ENCODE data around the gene PDGFRB. TPM values are rescaled to one million over a fixed set of nuclear protein-coding genes. Genes with fewer than 3 reads are reported as not detected.

Gene PDGFRB
- polyA plus RNA-seq, 3 donors = 118 to 167 (median 142) TPM

DNA sequence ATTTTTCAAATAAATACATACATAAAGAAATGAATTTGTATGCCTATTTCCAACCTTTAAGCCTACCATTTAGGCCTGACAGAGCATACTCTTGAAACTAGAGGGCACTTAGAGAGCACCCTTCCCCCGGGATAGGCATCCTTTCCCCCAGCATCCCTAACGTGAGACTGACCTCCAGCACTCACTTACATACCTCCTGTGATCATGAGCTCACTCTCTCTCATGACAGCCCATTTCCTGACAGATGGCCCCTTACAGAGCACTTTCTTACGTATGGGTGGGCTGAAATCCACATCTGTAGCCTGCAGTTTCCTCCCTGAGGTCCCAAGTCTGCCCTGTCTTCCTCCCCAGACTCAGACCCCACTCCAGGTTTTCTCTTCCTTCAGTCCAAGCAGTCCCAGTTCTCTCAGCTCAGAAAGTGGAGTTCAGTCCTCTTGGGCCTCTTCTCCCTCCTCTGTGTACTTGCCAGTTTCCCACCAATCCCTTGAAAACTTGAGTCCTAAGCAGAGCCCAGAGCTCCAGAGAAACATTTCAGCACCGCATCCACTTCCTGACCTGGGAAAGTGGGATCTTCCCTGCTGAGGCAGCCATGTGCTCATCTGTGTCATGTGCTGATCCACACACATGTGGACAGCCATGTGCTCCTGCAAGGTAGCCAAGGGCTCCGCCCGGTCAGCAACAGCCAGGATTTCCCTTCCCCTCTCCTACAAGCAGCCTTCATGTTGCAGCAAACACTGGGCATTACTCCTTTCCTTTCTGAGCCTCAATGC, 8.8 kb upstream of the PDGFRB start:
- DNase-seq (ENCODE audit: low read depth in 3 of 3, low spot score in 2 of 3) = no peak

DNA sequence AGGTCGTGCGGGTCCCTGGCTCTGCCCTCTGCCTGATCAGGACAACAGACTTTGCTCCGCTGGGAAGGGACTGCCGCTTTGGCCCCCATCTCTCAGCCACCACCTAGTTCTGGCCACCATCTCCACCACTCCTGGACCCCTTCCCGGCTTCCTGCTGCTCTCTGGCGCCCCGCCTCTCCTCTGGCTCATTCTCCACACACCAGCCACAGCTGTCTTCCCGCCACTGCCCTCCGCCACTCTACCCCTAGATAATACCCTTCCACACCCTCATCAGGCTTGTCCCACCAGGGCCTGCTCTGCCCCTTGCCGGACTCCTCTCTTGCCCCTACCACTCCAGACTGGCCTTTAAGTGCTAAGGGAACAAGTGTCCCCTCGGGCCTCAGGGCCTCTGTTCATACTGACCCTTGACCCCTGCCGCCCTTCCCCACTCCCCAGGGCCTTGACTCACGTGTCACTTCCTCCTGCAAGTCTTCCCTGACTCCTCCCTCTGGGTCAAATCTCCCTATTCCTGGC, 8.0 kb upstream of the PDGFRB start:
- DNase-seq (ENCODE audit: low read depth in 3 of 3, low spot score in 2 of 3) = no peak

DNA sequence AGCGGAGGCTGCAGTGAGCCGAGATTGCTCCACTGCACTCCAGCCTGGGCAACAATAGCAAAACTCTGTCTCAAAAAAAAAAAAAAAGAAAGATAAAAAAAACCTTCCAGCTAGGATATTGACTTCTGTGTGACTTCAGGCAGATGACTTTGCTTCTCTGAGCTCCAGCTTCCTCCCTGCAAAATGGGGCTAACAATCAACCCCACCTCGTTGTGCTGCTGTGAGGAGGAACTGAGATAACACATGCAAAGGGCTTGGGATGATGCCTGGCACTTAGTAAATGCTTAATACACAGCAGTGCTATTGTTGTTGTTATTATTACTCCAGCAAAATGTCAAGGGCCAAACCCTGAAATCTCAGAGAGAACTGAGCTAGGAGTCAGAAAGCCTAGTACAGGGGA, 7.4 kb upstream of the PDGFRB start:
- DNase-seq (ENCODE audit: low read depth in 3 of 3, low spot score in 2 of 3) = no peak

DNA sequence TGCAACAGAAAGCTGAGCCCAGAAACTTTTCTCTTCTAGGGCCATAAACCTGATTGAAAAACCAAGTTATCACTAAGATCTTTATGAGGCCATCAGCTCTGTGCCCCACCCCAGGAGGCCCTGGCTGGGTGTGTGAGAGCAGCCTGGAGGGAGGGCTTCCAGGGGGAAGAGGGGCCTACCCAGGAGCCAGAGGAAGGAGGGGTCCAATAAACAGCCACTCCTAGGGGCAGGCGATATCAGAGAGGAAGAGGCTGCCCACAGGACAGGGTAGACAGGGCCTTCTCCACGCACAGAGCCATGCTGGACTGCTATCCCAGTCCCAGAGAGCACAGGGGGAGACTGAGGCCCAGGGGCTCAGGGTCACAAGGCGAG, 6.5 kb upstream of the PDGFRB start:
- no peak for DNase-seq (ENCODE audit: low read depth in 3 of 3, low spot score in 2 of 3)

DNA sequence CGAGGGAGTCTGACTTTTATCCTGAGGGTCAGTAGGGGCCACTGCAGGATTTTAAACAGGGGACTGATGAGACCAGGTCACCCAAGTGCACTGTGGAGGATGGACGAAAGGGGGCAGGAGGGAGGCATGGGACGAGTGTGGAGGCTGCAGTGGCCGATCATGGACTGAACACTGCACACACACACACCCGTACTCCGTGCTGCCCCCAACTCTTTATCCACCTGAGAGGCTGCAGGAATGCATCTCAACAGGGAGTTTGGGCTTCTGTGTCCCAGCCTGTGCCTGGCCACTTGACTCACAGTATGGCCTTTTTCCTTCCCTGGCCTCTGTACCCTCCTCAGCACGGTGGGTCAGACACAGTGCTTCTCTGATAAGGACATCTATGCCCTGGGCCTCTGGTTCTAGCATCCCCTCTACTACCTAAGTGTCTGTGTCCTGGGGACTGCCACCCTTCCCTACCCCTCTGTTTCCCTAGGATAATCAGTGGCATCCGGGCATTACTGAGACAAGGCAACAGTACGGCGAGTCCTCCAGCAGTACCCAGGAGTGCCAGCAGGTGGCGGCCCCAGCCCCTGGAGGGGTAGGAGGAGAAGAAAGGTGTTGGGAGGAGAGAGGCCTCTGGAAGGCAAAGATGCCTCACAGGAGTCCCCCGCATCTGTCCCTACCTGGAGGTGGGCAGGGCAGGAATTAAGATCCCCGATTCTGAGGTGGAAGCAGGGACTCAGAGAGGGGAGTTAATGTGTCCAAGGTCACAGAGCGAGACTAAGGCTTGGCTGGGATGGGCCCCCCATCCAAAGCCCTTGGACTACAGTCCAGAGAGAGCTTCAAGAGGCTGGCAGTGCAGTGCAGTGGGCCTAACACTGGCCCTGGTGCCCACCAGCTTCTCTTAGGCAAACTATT, 5.8 kb upstream of the PDGFRB start:
- DNase-seq (ENCODE audit: low read depth in 3 of 3, low spot score in 2 of 3) = no peak

DNA sequence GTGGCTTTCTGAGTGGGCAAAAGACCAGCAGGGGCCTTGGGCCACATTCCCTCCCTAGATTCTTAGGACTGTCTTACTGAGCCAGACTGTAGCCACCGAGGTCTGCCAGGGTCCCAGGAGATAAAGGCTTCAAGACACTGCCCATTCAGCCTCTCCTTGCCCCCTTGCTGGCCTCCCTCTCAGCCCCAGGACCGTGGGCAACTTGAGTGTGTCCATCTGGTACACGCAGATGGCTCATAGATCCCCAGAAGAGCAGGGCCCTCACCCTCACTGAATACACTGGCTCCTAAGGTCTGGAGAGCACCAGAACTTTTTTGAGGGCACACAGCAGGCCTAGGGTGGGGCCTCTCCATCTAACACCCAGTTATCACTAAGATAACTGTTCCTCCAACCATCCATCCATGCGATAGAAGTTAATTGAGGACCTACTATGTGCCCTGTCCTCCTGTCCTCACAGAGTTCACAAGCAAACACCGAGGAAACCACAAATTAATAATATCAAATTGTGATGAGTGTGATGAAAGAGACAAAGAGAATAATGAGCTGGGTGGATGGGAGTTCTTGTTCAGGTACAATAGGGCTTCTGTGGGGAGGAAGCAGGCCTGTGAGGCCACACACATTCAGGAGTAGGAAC, 4.9 kb upstream of the PDGFRB start:
- no peak for DNase-seq (ENCODE audit: low read depth in 3 of 3, low spot score in 2 of 3)

DNA sequence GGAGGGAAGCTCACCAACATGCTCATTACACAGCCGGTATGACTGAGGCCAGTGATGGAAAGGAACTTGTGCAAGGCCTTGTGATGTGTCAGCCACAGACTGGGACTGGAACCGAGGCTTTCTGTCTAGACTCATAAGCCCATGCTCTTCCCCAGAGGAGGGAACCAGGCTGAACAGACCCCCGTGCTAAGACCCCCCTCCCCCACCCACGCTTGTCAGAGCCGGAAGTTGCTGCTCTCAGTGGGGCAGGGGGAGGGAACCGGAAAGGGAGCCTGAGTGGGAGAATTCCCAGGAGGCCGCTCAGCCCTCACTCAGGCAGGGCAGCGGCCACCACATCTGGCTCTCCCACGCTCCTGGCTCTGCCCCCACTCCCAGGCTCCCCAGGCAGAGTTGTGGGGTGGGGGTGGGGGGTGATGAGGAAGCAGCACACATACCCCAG, 4.1 kb upstream of the PDGFRB start:
- no peak for DNase-seq (ENCODE audit: low read depth in 3 of 3, low spot score in 2 of 3)

DNA sequence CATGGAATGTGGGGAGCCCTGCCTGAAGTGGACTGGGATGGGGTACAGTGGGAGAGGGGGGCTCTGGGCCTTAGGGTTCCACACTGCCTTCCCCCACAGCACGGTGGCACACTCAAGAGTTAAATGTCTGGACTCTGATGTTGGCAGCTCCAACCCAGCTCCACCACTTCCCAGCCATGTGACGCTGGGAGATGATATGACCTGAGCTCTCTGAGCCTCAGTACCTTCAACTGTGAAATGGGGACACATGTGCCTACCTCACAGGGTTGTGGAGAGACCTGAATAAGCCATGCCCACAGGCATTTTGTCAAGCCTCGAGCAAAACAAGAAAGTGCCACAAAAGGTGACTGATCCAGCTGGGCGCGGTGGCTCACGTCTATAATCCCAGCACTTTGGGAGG, 3.4 kb upstream of the PDGFRB start:
- no peak for DNase-seq (ENCODE audit: low read depth in 3 of 3, low spot score in 2 of 3)

DNA sequence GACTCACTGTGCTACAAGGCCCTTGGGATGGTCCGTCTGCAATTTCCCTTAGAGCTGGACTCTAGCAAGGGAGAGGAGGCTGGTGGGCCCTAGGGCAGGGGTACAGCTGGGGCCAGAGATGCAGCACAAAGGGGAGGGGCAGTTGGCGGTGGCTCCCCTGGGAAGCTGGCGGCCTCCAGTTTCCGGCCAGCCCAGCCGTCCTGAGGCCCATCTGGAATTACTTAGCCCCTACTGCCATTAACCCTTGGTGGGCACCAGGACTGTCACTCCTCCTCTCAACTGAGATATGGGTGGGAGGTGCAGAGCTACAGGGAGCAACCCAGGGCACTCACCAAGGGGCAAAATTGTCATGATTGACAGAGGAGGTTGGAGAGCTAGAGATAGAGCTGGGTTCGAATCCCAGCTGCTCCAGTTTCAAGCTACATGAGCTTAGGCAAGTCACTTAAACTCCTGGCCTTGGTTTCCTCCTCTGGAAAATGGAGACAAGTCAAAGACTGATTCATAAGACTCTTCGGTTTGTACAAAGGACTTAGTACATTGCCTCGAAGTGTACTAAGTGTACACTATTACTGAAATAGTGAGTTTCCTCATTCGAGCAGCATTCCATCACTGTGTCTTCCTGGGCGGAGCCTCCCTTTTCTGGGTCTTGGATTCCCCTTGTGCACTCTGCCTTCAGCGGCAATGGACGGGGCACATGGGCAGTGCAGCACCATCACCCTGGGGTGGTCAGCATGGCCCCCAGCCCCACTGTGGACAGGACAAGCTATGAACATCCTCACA, 2.7 kb upstream of the PDGFRB start:
- no peak for DNase-seq (ENCODE audit: low read depth in 3 of 3, low spot score in 2 of 3)

DNA sequence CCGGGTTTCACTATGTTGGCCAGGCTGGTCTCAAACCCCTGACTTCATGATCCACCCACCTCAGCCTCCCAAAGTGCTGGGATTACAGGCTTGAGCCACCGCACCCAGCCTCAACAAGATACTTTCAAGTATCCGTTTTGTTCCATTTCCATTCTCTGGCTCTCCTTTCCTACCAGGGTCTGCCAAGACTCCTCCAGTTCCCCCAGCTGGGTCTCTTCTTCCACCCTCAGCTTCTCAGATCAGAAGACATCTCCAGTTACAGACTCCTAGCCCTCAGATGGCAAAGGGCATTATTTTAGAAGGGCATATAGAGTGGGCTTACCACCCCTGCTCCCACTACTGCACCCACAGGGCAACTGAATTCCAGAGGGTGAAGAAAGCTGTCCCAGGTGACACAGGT, 1.5 kb upstream of the PDGFRB start:
- DNase-seq (ENCODE audit: low read depth in 3 of 3, low spot score in 2 of 3) = no peak

DNA sequence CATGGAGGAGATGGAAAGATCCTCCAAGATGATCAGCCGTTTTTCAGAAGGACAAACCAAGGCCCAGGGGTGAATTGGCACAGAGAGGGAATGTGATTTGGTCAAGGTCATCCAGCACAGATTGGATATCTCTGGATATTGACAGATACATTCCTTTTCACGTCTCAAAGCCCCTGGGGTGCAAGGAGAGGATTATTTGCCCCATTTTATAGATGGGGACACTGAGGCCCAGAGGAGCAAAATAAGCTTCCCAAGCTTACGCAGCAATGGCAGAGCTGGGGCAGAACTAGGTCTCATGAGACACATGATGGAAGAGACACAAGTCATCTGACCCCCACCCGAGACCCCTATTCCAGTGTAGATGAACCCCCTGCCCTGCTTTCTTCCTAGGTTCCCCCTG, 895 bp upstream of the PDGFRB start:
- no peak for DNase-seq (ENCODE audit: low read depth in 3 of 3, low spot score in 2 of 3)

DNA sequence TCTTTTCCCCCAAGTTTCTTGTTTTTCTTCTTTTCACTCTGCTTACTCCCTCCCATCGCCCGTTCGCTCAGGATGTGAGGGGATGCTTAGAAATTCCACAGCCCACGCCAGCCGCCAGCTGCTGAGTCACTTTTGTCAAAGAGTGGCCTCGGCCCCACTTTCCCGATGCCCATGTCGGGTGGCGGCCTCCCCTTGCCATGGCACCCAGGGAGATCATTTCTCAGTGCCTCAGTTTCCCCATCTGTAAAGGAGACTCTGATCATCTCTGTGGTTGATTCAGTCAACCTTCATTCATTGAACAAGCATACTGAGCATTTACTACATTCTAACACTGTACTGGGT, 353 bp upstream of the PDGFRB start:
- DNase-seq (ENCODE audit: low read depth in 3 of 3, low spot score in 2 of 3) = no peak

DNA sequence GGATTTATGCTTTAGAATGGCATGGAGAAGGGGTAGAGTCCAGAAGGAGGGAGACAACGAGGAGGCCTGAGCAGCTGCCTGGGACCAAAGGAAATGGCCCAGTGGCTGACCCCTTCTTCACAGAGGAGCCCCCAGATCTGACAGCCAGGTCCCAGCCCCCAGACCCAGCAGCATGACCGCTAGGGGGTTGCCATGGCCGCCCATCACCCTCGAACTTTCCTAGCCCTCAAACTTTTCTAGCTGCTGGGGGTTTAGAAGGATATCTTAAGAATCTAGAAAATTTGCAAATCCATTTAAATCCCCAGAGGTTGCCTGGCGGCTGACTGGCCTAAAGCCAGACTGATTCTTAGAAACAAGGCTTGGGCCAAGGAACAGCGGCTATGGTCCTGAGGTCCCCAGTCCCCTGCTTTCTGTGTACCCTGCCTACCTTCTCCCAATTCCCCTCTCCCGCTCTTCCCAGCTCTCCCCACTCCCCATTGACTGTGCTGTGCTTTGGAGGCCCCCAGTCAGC, 972 bp downstream of the PDGFRB start:
- no peak for DNase-seq (ENCODE audit: low read depth in 3 of 3, low spot score in 2 of 3)

DNA sequence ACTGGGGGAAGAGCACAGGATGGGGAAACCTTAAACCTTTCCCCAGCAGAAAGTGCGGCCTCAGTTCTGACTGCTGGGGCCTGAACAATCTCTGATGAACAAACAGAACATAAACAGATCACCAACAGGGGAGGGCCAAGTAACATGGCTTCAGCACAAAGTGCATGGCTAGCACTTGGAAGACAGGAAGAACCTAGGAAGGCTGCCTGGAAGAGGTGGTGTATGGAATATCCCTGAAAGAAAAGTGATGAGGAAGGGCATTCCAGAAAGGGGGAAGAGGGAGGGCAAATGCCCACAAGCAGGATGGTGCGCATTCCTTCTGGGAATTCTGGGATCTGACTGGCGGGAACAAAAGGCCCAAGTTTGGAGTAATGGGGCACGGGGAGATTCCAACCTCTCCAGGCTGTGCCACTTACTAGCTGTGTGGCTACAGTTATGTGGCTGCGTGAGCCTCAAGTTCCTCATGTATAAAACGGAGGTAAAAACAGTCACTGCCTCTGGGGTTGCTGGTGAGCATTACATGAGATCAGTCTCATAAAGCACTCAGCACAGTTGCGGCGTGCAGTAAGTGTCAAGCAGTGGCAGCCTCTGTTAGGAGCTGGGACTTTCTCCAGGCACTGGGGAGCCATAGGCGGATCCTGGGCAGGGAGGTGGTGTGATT, 1.6 kb downstream of the PDGFRB start:
- no peak for DNase-seq (ENCODE audit: low read depth in 3 of 3, low spot score in 2 of 3)

DNA sequence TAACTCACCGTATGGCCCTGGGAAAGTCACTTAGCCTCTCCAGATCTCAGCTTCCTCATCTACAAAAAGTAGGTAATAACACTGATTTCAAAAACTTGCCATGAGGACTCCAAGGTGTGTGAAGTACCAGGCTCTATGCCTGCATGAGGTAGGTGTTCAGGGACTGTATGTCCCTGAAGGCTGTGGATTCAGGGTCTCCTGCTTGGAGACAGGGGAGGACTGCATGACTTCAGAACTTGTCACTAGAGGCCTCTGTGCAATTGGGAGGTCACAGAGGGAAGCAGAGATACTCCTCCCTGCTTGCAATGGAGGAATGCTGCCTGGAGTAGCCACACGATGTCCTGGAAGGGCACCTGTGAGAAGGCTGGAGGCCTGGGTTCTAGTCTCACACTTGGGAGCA, 2.2 kb downstream of the PDGFRB start:
- no peak for DNase-seq (ENCODE audit: low read depth in 3 of 3, low spot score in 2 of 3)

DNA sequence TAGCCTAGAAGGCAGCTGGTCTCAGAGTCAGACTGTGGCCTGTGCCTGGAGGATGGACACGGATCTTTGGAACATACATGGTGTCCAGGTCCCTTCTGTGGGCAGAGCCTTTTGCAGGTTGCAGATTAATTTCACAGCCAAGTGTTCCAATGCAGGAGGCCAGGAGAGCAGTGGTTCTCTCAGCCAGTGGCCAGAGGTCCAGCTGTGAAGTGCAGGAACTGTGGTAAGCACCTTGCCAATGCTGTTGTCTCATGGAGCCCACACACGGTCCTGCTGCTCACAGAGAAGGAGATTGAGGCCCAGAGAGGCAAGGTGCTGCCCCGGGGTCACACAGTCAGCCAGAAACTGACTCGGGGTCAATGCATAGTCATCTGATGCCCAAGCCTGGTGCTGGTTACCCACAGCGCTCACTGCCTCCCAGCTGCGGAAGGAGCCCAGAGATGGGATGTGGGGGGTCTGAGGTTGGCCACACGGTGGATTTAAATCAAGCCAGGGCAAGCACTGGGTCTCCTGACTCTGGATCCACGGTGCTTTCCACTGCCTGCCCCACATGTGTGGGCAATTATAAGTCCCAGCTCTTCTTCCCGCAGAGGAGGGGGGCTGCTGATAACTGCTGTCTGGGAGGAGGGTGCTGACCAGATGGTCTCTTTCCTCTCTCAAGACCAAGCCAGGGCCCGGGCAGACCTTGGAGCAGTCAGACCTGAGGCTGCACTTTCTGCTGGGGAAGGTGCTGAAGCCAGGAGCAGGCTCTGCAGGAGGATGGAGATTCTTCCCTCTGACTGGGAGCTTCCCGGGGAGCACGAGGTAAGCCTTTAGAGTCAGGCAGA, 2.8 kb downstream of the PDGFRB start:
- no peak for DNase-seq (ENCODE audit: low read depth in 3 of 3, low spot score in 2 of 3)

DNA sequence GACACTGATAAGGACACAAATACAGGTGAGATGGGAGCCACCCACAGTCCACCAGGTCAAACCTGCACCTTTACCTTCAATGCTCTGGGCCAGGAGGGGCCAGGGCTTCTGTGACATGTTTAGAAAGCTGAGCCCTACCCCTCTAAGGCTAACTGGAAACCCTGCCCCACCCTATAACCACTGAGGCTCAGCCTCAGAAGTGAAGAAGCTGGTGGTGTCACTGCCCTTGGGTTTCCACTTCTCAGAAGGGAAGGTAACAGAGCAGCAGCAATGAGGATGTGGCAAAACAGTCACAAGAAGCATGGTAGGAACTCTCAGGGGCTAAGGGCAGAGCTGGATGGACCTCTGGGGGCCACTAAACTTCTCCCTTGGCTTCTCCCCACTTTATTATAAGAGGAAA, 6.0 kb downstream of the PDGFRB start:
- DNase-seq (ENCODE audit: low read depth in 3 of 3, low spot score in 2 of 3) = no peak

DNA sequence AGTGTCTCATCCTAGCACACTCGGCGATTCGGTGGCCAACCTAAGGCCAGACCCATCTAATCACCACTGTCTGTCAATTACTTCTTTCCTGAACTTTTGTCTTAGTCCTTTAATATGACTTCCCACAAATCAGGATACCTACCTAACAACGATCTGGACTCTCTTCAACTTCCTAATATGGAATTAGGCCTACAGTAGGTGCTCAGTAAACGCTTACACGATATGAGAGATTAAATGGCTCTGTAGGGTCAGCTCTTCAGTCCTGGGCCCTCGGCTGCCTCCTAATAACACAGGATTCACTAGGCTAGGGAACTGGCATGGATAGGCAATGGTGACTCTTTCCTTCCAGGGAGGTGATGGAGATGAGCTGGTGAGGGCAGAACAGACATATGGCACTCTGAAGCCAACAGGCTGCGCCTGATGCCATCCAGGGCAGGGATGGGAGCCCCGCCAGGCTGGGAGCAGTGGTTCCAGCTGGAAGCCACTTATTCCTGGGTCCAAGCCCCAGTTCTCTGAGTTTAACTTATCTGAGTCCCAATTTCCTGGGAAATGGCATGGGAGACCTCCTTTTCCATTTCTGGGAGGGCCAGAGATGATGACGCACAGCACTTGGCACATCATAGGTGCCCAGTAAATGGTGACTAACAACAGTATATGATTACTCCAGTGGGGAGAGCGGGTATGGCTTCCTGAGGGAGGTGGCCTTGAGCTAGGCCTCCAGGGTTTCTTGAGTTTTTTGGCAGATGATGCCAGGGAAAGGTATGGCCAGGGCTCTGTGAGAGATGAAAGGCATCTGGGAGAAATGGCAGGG, 7.3 kb downstream of the PDGFRB start:
- DNase-seq (ENCODE audit: low read depth in 3 of 3, low spot score in 2 of 3) = no peak
